HepG2 (cell line): Measurements from ENCODE around the gene POM121. TPM values are rescaled to one million over a fixed set of nuclear protein-coding genes. Genes with fewer than 3 reads are reported as not detected.
"Not testable (repeated sequence)": the region's sequence is repeated elsewhere in the genome, so short reads cannot be mapped to it uniquely, and the experiment has no call there.

Experiments used
- ARID5B ChIP-seq: IDR thresholded peaks from 2 replicates; pipeline ENCODE4 v1.4.0; 2020; ENCODE audit warnings: mild to moderate bottlenecking, missing genetic modification reagents
- BORCS8-MEF2B ChIP-seq: sonication (generic); formaldehyde crosslinking; IDR thresholded peaks from 2 replicates; pipeline ENCODE4 v1.8.0; 2022; ENCODE audit warnings: mild to moderate bottlenecking, missing genetic modification reagents
- ESRRA ChIP-seq: sonication (generic); formaldehyde crosslinking; IDR thresholded peaks from 2 replicates; pipeline ENCODE4 v1.5.1; 2020; ENCODE audit warnings: mild to moderate bottlenecking, low read depth, missing genetic modification reagents
- FOXA1 ChIP-seq, 2 experiments: fragments of 450-650 bp in 1 of 2; sonication (generic) in 1 of 2; formaldehyde crosslinking in 1 of 2; IDR thresholded peaks; 2 replicates each; pipeline versions ENCODE4 v1.4.0 to v1.6.1; 2016 to 2020; ENCODE audit warnings: missing genetic modification reagents in 1 of 2
- FOXA3 ChIP-seq: IDR thresholded peaks from 2 replicates; pipeline ENCODE4 v1.6.1; 2016; ENCODE audit warnings: missing genetic modification reagents, missing compliant biosample characterization
- LCORL ChIP-seq, 2 experiments: fragments of 450-650 bp in 1 of 2; sonication (generic) in 1 of 2; formaldehyde crosslinking in 1 of 2; IDR thresholded peaks; 2 replicates each; pipeline versions ENCODE4 v1.5.0 to v1.6.1; 2017 to 2020; ENCODE audit warnings: antibody characterized with exemption in 1 of 2, missing genetic modification reagents in 1 of 2
- PITX1 ChIP-seq: sonication (generic); formaldehyde crosslinking; IDR thresholded peaks from 2 replicates; pipeline ENCODE4 v1.5.1; 2020; ENCODE audit warnings: mild to moderate bottlenecking, missing genetic modification reagents
- RARA ChIP-seq: IDR thresholded peaks from 2 replicates; pipeline ENCODE4 v1.6.1; 2016; ENCODE audit warnings: missing genetic modification reagents, missing compliant biosample characterization
- SOX6 ChIP-seq, 2 experiments: fragments of 450-650 bp in 1 of 2; sonication (generic) in 1 of 2; formaldehyde crosslinking in 1 of 2; IDR thresholded peaks; 2 replicates each; pipeline versions ENCODE4 v1.4.0 to v1.6.1; 2017 to 2020; ENCODE audit warnings: antibody characterized with exemption in 1 of 2, mild to moderate bottlenecking in 1 of 2, missing genetic modification reagents in 1 of 2
- TBX3 ChIP-seq: fragments of 450-650 bp; IDR thresholded peaks from 2 replicates; pipeline ENCODE4 v1.6.1; 2017; ENCODE audit warnings: antibody characterized with exemption, mild to moderate bottlenecking, inconsistent platforms, borderline replicate concordance
- ZNF451 ChIP-seq: sonication (generic); formaldehyde crosslinking; IDR thresholded peaks from 2 replicates; pipeline ENCODE4 v1.5.0; 2020; ENCODE audit warnings: mild to moderate bottlenecking, missing genetic modification reagents
- ZNF770 ChIP-seq: sonication (generic); formaldehyde crosslinking; IDR thresholded peaks from 2 replicates; pipeline ENCODE4 v1.5.0; 2020; ENCODE audit warnings: mild to moderate bottlenecking, missing genetic modification reagents
- polyA plus RNA-seq, 8 experiments: library from polyadenylated mRNA; depleted of rRNA in 3 of 8; stranded (reverse) in 7 of 8; unstranded in 1 of 8; fragments of >200 nt; fragmentation: Illumina TruSeq in 4 of 8; extraction: Trizol in 4 of 8; gene quantifications; 2 replicates each; pipeline versions ENCODE4 v1.2.1 to v1.2.3, GENCODE V29; 2011 to 2016; ENCODE audit warnings: low read depth in 4 of 8, missing spikeins in 1 of 8, mixed read lengths in 1 of 8; ENCODE audit not compliant: insufficient read depth in 1 of 8
- total RNA-seq, 5 experiments: library from RNA; depleted of rRNA; stranded (reverse); fragments of >200 nt; fragmentation: Illumina TruSeq; extraction: Trizol; gene quantifications; 2 replicates each; pipeline ENCODE4 v1.2.3, GENCODE V29; 2016; ENCODE audit warnings: low read depth in 1 of 5
- TF ChIP-seq, protein P1 (sequence below): sonication (generic); formaldehyde crosslinking; IDR thresholded peaks from 2 replicates; pipeline ENCODE4 v1.5.0; 2020; ENCODE audit warnings: mild to moderate bottlenecking, missing genetic modification reagents, borderline replicate concordance
- TF ChIP-seq, protein P2 (sequence below): sonication (generic); formaldehyde crosslinking; conservative IDR thresholded peaks from 2 replicates; pipeline ENCODE4 v1.4.0; 2020; ENCODE audit warnings: mild to moderate bottlenecking, missing genetic modification reagents, moderate library complexity

Gene POM121
- total and polyA plus RNA-seq, 2 of the 13 experiments (the other 11 are each of a cell fraction or from before 2014, with no cell fraction given), result 8.4 to 10.3 TPM

DNA sequence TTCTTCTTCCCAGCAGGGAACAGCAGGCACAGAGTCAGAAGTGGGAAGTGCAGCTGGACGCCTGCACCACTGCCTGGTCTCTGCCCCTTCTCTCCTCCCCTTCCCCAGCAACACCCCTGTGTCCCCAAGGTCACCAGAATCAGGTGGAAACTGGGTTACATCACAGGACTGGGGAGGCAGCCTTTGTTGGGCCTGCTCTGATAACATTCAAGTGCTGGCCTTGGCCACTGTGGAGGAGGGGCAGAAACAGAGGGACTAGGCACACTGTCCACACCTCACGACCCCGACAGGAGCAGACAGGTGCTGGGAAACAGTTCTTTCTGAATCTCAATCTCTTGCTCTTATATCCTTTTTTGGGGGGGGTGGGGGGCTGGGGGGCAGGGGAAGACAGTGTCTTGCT lies 42.0 kb downstream of the POM121 start (continued):
- TF ChIP-seq, protein P1, sequence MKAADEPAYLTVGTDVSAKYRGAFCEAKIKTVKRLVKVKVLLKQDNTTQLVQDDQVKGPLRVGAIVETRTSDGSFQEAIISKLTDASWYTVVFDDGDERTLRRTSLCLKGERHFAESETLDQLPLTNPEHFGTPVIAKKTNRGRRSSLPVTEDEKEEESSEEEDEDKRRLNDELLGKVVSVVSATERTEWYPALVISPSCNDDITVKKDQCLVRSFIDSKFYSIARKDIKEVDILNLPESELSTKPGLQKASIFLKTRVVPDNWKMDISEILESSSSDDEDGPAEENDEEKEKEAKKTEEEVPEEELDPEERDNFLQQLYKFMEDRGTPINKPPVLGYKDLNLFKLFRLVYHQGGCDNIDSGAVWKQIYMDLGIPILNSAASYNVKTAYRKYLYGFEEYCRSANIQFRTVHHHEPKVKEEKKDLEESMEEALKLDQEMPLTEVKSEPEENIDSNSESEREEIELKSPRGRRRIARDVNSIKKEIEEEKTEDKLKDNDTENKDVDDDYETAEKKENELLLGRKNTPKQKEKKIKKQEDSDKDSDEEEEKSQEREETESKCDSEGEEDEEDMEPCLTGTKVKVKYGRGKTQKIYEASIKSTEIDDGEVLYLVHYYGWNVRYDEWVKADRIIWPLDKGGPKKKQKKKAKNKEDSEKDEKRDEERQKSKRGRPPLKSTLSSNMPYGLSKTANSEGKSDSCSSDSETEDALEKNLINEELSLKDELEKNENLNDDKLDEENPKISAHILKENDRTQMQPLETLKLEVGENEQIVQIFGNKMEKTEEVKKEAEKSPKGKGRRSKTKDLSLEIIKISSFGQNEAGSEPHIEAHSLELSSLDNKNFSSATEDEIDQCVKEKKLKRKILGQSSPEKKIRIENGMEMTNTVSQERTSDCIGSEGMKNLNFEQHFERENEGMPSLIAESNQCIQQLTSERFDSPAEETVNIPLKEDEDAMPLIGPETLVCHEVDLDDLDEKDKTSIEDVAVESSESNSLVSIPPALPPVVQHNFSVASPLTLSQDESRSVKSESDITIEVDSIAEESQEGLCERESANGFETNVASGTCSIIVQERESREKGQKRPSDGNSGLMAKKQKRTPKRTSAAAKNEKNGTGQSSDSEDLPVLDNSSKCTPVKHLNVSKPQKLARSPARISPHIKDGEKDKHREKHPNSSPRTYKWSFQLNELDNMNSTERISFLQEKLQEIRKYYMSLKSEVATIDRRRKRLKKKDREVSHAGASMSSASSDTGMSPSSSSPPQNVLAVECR (CRISPR knock-in tag), result peak; percentile 17; the same call in 1 of the 2 replicates
- TF ChIP-seq ARID5B (CRISPR knock-in tag) (peak; percentile 39; the same call in 1 of the 2 replicates), RARA (peak; percentile 61), ZNF451 (0 out of 2 replicates have a peak, but pooled peaks have one; percentile 36), LCORL (CRISPR knock-in tag; IDR thresholded peaks at IDR 0.05) (0 out of 2 replicates have a peak, but pooled peaks have one; percentile 19), ZNF770 (CRISPR knock-in tag) (peak; percentile 42; the same call in 1 of the 2 replicates), FOXA3 (CRISPR knock-in tag) (0 out of 2 replicates have a peak, but pooled peaks have one; percentile 29), FOXA1 (CRISPR knock-in tag; IDR thresholded peaks at IDR 0.05) (0 out of 2 replicates have a peak, but pooled peaks have one; percentile 30), BORCS8-MEF2B (CRISPR knock-in tag) (0 out of 2 replicates have a peak, but pooled peaks have one; percentile 24), PITX1 (CRISPR knock-in tag) (0 out of 2 replicates have a peak, but pooled peaks have one; percentile 38), SOX6 (CRISPR knock-in tag; IDR thresholded peaks at IDR 0.05) (peak; percentile 81), ESRRA (CRISPR knock-in tag) (0 out of 2 replicates have a peak, but pooled peaks have one; percentile 37), TBX3 (peak; percentile 44; the same call in 1 of the 2 replicates)
- TF ChIP-seq LCORL, FOXA1, SOX6 (IDR thresholded peaks at IDR 0.05): not testable (repeated sequence)
- TF ChIP-seq, protein P2, sequence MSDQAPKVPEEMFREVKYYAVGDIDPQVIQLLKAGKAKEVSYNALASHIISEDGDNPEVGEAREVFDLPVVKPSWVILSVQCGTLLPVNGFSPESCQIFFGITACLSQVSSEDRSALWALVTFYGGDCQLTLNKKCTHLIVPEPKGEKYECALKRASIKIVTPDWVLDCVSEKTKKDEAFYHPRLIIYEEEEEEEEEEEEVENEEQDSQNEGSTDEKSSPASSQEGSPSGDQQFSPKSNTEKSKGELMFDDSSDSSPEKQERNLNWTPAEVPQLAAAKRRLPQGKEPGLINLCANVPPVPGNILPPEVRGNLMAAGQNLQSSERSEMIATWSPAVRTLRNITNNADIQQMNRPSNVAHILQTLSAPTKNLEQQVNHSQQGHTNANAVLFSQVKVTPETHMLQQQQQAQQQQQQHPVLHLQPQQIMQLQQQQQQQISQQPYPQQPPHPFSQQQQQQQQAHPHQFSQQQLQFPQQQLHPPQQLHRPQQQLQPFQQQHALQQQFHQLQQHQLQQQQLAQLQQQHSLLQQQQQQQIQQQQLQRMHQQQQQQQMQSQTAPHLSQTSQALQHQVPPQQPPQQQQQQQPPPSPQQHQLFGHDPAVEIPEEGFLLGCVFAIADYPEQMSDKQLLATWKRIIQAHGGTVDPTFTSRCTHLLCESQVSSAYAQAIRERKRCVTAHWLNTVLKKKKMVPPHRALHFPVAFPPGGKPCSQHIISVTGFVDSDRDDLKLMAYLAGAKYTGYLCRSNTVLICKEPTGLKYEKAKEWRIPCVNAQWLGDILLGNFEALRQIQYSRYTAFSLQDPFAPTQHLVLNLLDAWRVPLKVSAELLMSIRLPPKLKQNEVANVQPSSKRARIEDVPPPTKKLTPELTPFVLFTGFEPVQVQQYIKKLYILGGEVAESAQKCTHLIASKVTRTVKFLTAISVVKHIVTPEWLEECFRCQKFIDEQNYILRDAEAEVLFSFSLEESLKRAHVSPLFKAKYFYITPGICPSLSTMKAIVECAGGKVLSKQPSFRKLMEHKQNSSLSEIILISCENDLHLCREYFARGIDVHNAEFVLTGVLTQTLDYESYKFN (CRISPR knock-in tag), result peak; percentile 75
